Panc1 (cell line): ENCODE results near the gene PPCDC. TPM values are rescaled to one million over a fixed set of nuclear protein-coding genes. Genes with fewer than 3 reads are reported as not detected.

Source experiments
- ATAC-seq: fragments of 200-7000 bp; cut with Tn5 transposase; 2 replicates; pipeline ENCODE4 v1.9.1; 2020; ENCODE audit warnings: mild to moderate bottlenecking, moderate library complexity
- BruUV-seq: library from RNA; stranded (reverse); fragments of 400-500 nt; replicated peaks from 2 replicates; lab custom pipeline; 2021; lab: Mats Ljungman, UMichigan
- CTCF ChIA-PET: fragments of 300-600 bp; sonication (Branson Sonifier 250); formaldehyde crosslinking; loops from one replicate; lab custom pipeline; 2022; ENCODE audit warnings: antibody characterized with exemption; lab: Charles Lee
- POLR2A ChIA-PET: fragments of 300-600 bp; sonication (Branson Sonifier 250); formaldehyde crosslinking; loops from one replicate; lab custom pipeline; 2022; ENCODE audit warnings: antibody characterized with exemption; lab: Charles Lee
- DNase-seq: peaks from one replicate; pipeline ENCODE4 v3.0.0-alpha.2; 2010; ENCODE audit warnings: low read depth, low spot score
- H3K27ac ChIP-seq: 2 replicates; pipeline ENCODE4 v1.5.1; 2011; ENCODE audit warnings: mild to moderate bottlenecking, low read length, inconsistent platforms
- H3K27me3 ChIP-seq: fragments of 200-500 bp; sonication (Bioruptor generic); 2 replicates; pipeline ENCODE4 v1.6.0; 2014; ENCODE audit warnings: low read length, inconsistent platforms; ENCODE audit not compliant: control insufficient read depth, insufficient read depth
- H3K36me3 ChIP-seq: fragments of 200-500 bp; sonication (Bioruptor generic); 2 replicates; pipeline ENCODE4 v1.5.1; 2014; ENCODE audit warnings: inconsistent platforms, mild to moderate bottlenecking, low read length, moderate library complexity; ENCODE audit not compliant: control insufficient read depth, insufficient read depth
- H3K4me1 ChIP-seq: 2 replicates; pipeline ENCODE4 v1.5.1; 2011; ENCODE audit warnings: inconsistent platforms, mild to moderate bottlenecking, low read length, moderate library complexity; ENCODE audit not compliant: control insufficient read depth, insufficient read depth
- H3K4me3 ChIP-seq, 2 experiments: 2 replicates each; pipeline ENCODE4 v1.5.1; 2011 to 2012; ENCODE audit warnings: low read depth in 2 of 2, low read length in 2 of 2, mild to moderate bottlenecking in 2 of 2, inconsistent platforms in 1 of 2, moderate library complexity in 1 of 2
- H3K9me3 ChIP-seq: fragments of 200-500 bp; sonication (Bioruptor generic); 2 replicates; pipeline ENCODE4 v1.5.1; 2014; ENCODE audit warnings: low read depth, mild to moderate bottlenecking, inconsistent platforms, low read length, moderate library complexity; ENCODE audit not compliant: control insufficient read depth, insufficient read depth
- POLR2AphosphoS5 ChIP-seq: IDR thresholded peaks from 2 replicates; pipeline ENCODE4 v1.6.1; 2012; ENCODE audit warnings: mild to moderate bottlenecking, low read depth, low read length, moderate library complexity
- SIN3A ChIP-seq: IDR thresholded peaks from 2 replicates; pipeline ENCODE4 v1.6.1; 2012; ENCODE audit warnings: low read depth, mild to moderate bottlenecking, low read length, moderate library complexity, borderline replicate concordance; ENCODE audit not compliant: insufficient read depth
- TCF7L2 ChIP-seq: IDR thresholded peaks from 2 replicates; pipeline ENCODE4 v1.6.1; 2011; ENCODE audit warnings: mild to moderate bottlenecking, low read depth, low read length, inconsistent platforms
- in situ Hi-C: cut with HindIII; loops from 2 replicates; pipeline ENCODE4 v1.10.0; 2016; ENCODE audit warnings: low sequenced_read_pairs, low pct_unique_long_range_greater_than_20kb
- intact Hi-C: fragments of 100-400 bp; cut with micrococcal nuclease; formaldehyde crosslinking; loops from one replicate; pipeline ENCODE4 v1.10.0; 2022; ENCODE audit not compliant: unreplicated experiment
- total RNA-seq: library from RNA; stranded (reverse); gene quantifications from one replicate; pipeline ENCODE4 v1.2.1, GENCODE V29; 2021; ENCODE audit not compliant: unreplicated experiment
- TF ChIP-seq, protein P1 (sequence below), 2 experiments: IDR thresholded peaks; 2 replicates each; pipeline ENCODE4 v1.6.1; 2011 to 2012; ENCODE audit warnings: low read depth in 2 of 2, control low read depth in 1 of 2, low read length in 1 of 2, mild to moderate bottlenecking in 1 of 2, moderate library complexity in 1 of 2; ENCODE audit not compliant: insufficient read depth in 1 of 2
- TF ChIP-seq, protein P2 (sequence below): fragments of 450-650 bp; IDR thresholded peaks from 2 replicates; pipeline ENCODE4 v1.5.1; 2017; ENCODE audit warnings: mild to moderate bottlenecking

PPCDC gene
- total RNA-seq, 1 experiment from 2014 or later: 26.1 TPM

DNA sequence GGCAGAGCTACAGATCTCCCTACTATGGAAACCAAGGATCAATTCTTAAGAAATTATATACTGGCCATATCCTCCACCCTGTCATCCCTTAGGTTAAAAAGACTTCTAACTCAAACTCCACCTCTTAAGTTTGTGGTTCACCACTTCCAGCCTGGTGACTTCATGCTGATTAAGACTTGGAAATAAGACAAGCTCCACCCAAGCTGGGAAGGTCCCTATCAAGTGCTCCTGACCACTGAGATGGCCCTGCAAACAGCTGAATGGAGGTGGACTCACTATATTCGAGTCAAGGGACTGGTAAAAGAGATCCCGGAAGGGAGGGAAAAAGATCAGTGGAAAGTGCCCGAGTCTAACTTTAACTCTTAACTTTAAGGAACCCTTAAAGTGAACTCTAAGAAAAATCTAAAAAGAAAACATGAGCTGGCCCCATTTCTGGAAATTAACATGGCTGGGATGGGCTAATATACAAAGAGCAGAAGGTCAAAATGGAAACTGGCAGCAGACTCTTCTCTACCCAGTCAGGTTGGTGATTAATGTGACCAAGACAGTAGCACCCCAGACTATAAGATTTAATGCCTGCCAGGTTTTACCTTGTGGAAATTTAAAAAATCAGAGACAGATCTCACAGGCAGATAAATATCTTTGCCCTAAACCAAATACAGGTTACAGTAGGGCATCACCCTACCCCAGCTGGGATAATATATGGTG lies 43.9 kb downstream of the PPCDC start:
- no peak for ATAC-seq
- ChIA-PET CTCF (no interaction called here), POLR2A (interaction anchor here (0.6 to 0.8 kb wide), 2 partner anchors 9 to 38 kb away, joined by 3 read pairs; no protein-coding TSS in a partner anchor)
- H3K9me3 ChIP-seq: no peaks in the 10 kb centered on the region
- no peaks in the 10 kb centered on the region; the same call in 1 of the 2 replicates for H3K4me1 ChIP-seq
- in situ Hi-C loops (no loop called here), intact Hi-C loops (no loop called here)
- DNase-seq: peak; percentile 30
- TF ChIP-seq POLR2AphosphoS5 (no peak), SIN3A (no peak), TCF7L2 (no peak)
- TF ChIP-seq, protein P1, sequence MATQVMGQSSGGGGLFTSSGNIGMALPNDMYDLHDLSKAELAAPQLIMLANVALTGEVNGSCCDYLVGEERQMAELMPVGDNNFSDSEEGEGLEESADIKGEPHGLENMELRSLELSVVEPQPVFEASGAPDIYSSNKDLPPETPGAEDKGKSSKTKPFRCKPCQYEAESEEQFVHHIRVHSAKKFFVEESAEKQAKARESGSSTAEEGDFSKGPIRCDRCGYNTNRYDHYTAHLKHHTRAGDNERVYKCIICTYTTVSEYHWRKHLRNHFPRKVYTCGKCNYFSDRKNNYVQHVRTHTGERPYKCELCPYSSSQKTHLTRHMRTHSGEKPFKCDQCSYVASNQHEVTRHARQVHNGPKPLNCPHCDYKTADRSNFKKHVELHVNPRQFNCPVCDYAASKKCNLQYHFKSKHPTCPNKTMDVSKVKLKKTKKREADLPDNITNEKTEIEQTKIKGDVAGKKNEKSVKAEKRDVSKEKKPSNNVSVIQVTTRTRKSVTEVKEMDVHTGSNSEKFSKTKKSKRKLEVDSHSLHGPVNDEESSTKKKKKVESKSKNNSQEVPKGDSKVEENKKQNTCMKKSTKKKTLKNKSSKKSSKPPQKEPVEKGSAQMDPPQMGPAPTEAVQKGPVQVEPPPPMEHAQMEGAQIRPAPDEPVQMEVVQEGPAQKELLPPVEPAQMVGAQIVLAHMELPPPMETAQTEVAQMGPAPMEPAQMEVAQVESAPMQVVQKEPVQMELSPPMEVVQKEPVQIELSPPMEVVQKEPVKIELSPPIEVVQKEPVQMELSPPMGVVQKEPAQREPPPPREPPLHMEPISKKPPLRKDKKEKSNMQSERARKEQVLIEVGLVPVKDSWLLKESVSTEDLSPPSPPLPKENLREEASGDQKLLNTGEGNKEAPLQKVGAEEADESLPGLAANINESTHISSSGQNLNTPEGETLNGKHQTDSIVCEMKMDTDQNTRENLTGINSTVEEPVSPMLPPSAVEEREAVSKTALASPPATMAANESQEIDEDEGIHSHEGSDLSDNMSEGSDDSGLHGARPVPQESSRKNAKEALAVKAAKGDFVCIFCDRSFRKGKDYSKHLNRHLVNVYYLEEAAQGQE (IDR thresholded peaks at IDR 0.05; ENCODE audit: insufficient read depth in 1 of 2, low read depth in 2 of 2, low read length in 1 of 2): no peak
- TF ChIP-seq, protein P2, sequence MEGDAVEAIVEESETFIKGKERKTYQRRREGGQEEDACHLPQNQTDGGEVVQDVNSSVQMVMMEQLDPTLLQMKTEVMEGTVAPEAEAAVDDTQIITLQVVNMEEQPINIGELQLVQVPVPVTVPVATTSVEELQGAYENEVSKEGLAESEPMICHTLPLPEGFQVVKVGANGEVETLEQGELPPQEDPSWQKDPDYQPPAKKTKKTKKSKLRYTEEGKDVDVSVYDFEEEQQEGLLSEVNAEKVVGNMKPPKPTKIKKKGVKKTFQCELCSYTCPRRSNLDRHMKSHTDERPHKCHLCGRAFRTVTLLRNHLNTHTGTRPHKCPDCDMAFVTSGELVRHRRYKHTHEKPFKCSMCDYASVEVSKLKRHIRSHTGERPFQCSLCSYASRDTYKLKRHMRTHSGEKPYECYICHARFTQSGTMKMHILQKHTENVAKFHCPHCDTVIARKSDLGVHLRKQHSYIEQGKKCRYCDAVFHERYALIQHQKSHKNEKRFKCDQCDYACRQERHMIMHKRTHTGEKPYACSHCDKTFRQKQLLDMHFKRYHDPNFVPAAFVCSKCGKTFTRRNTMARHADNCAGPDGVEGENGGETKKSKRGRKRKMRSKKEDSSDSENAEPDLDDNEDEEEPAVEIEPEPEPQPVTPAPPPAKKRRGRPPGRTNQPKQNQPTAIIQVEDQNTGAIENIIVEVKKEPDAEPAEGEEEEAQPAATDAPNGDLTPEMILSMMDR: no peak
- no peaks in the 10 kb centered on the region for H3K36me3 ChIP-seq
- H3K27me3 ChIP-seq: no peaks in the 10 kb centered on the region
- no peak overlapping the region for H3K4me3 ChIP-seq
- no TSS peak for BruUV-seq
- no peak overlapping the region for H3K27ac ChIP-seq

DNA sequence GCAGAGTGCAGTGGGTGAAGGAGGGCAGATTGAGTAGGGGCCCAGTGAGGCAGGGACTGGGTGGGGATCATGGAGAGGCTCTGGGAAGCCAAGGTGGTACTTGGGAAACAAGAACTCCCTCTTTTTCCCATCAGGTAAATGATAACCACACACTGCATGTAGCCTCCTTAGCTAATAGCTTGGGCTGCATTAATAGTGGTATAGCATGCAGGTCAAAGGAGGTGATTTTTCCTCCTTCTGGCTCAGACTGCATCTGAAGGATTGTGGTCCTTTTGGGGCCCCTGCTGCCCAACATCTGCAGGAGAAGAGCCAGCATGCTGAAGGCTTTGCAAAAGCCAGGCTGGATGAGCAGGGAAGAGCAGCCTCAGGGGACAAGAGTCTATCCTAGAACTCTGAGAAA lies 45.4 kb downstream of the PPCDC start:
- no peaks in the 10 kb centered on the region for H3K27me3 ChIP-seq
- ChIA-PET POLR2A (no interaction called here), CTCF (no interaction called here)
- no peak overlapping the region for H3K27ac ChIP-seq
- ATAC-seq: no peak
- in situ Hi-C loops (no loop called here), intact Hi-C loops (no loop called here)
- BruUV-seq: no TSS peak
- no peak for DNase-seq
- no peak overlapping the region for H3K4me3 ChIP-seq
- H3K4me1 ChIP-seq: no peaks in the 10 kb centered on the region; the same call in 1 of the 2 replicates
- no peaks in the 10 kb centered on the region for H3K9me3 ChIP-seq
- no peaks in the 10 kb centered on the region for H3K36me3 ChIP-seq
- TF ChIP-seq TCF7L2: no peak
- no peak for TF ChIP-seq POLR2AphosphoS5
- no peak for TF ChIP-seq SIN3A
- TF ChIP-seq, protein P1 (IDR thresholded peaks at IDR 0.05; ENCODE audit: insufficient read depth in 1 of 2, low read depth in 2 of 2, low read length in 1 of 2): no peak
- TF ChIP-seq, protein P2: no peak
